Trophoblast cell (in vitro differentiated cells and primary cell): ENCODE results near the gene CIC.

Source experiments
- DNase-seq, 2 donors: peaks; one replicate each; pipeline ENCODE4 v3.0.0-alpha.2; 2016
- H2AFZ ChIP-seq: 2 replicates; pipeline ENCODE4 v1.6.1; 2013; ENCODE audit warnings: low read length, moderate library complexity, mild to moderate bottlenecking; ENCODE audit not compliant: insufficient read depth, poor library complexity
- H2AK5ac ChIP-seq: 2 replicates; pipeline ENCODE4 v1.6.1; 2013; ENCODE audit warnings: mild to moderate bottlenecking, low read length
- H2BK120ac ChIP-seq: 2 replicates; pipeline ENCODE4 v1.6.1; 2013; ENCODE audit warnings: low read length, mild to moderate bottlenecking, moderate library complexity; ENCODE audit not compliant: insufficient read depth, poor library complexity
- H2BK12ac ChIP-seq: 2 replicates; pipeline ENCODE4 v1.6.1; 2013; ENCODE audit warnings: mild to moderate bottlenecking, low read length, moderate library complexity
- H2BK5ac ChIP-seq: 2 replicates; pipeline ENCODE4 v1.6.1; 2013; ENCODE audit warnings: low read length, low read depth, moderate library complexity, mild to moderate bottlenecking; ENCODE audit not compliant: poor library complexity
- H3K14ac ChIP-seq: 2 replicates; pipeline ENCODE4 v1.6.1; 2013; ENCODE audit warnings: mild to moderate bottlenecking, low read length
- H3K18ac ChIP-seq: 2 replicates; pipeline ENCODE4 v1.6.1; 2013; ENCODE audit warnings: mild to moderate bottlenecking, low read length
- H3K23ac ChIP-seq: 2 replicates; pipeline ENCODE4 v1.6.1; 2013; ENCODE audit warnings: low read length
- H3K27ac ChIP-seq: 2 replicates; pipeline ENCODE4 v1.5.1; 2013; ENCODE audit warnings: low read depth, mild to moderate bottlenecking, inconsistent platforms, low read length, moderate library complexity
- H3K27me3 ChIP-seq: 2 replicates; pipeline ENCODE4 v1.6.1; 2013; ENCODE audit warnings: inconsistent platforms, mild to moderate bottlenecking, low read length, moderate library complexity; ENCODE audit not compliant: insufficient read depth
- H3K36me3 ChIP-seq, 2 experiments: 1 replicate in 1 of 2; 2 replicates in 1 of 2; pipeline ENCODE4 v1.6.1; 2013; ENCODE audit warnings: low read length in 2 of 2, mild to moderate bottlenecking in 2 of 2, moderate library complexity in 1 of 2; ENCODE audit not compliant: insufficient read depth in 2 of 2, control insufficient read depth in 1 of 2
- H3K4ac ChIP-seq: 2 replicates; pipeline ENCODE4 v1.6.1; 2013; ENCODE audit warnings: low read depth, mild to moderate bottlenecking, low read length, moderate library complexity
- H3K4me1 ChIP-seq, 2 experiments: 1 replicate in 1 of 2; 2 replicates in 1 of 2; pipeline ENCODE4 v1.6.1; 2013; ENCODE audit warnings: low read length in 2 of 2, mild to moderate bottlenecking in 2 of 2, moderate library complexity in 1 of 2; ENCODE audit not compliant: insufficient read depth in 2 of 2, control insufficient read depth in 1 of 2
- H3K4me2 ChIP-seq: 2 replicates; pipeline ENCODE4 v1.6.1; 2013; ENCODE audit warnings: inconsistent platforms, mild to moderate bottlenecking, low read length, moderate library complexity
- H3K4me3 ChIP-seq: 2 replicates; pipeline ENCODE4 v1.5.1; 2013; ENCODE audit warnings: mild to moderate bottlenecking, low read depth, low read length, inconsistent platforms
- H3K79me1 ChIP-seq: one replicate; pipeline ENCODE4 v1.6.1; 2013; ENCODE audit warnings: low read length
- H3K79me2 ChIP-seq: 2 replicates; pipeline ENCODE4 v1.6.1; 2013; ENCODE audit warnings: low read length, mild to moderate bottlenecking; ENCODE audit not compliant: control insufficient read depth, insufficient read depth, poor library complexity
- H3K9ac ChIP-seq: 2 replicates; pipeline ENCODE4 v1.6.1; 2013; ENCODE audit warnings: mild to moderate bottlenecking, low read length
- H3K9me3 ChIP-seq: 2 replicates; pipeline ENCODE4 v1.6.1; 2013; ENCODE audit warnings: low read depth, mild to moderate bottlenecking, control low read depth, inconsistent platforms, low read length; ENCODE audit not compliant: insufficient read depth
- H4K12ac ChIP-seq: 2 replicates; pipeline ENCODE4 v1.6.1; 2013; ENCODE audit warnings: low read depth, mild to moderate bottlenecking, low read length, moderate library complexity
- H4K8ac ChIP-seq: 2 replicates; pipeline ENCODE4 v1.6.1; 2013; ENCODE audit warnings: low read depth, mild to moderate bottlenecking, low read length, moderate library complexity
- H4K91ac ChIP-seq: one replicate; pipeline ENCODE4 v1.6.1; 2013; ENCODE audit warnings: low read depth, mild to moderate bottlenecking, low read length, moderate library complexity
- WGBS: extraction: QIAGEN DNeasy Blood & Tissue Kit; methylation state at CpG from one replicate; pipeline ENCODE4 v1.1.7; 2013; ENCODE audit warnings: missing lambda C conversion rate; ENCODE audit not compliant: insufficient read length, insufficient coverage; ENCODE audit errors: extremely low coverage; 5-methylcytosine and 5-hydroxymethylcytosine counted together

Gene CIC

DNA sequence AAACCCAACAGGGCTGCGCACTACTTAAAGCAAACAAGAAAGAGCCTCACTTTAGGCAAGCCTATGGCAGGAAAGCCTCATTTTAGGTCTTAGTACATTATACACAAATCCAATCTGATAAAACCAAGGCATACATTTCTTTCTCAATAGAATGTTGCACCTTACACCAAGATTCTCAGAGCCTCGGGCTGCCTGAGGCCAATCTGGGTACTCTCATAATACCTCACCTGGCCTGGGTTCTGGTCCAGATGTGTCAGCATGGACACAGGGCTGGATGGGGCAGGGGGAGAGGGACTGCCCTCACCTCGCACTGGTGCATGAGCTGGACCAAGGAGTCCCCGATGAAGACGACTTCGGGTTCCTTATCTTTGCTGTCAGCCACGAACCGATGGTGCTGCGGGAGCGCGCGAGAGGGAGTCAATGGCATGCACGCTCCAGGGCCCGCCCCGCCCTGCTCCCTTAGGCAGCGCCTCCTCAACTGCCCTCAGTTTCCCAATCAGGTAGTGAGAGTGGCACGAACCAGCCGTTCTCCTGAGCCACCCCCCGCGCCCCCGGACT, 32.7 kb downstream of the CIC start, which contains the start of gene PRR19:
Gene PRR19 (plus strand): TSS at position 487 of the 558 bp plus-strand sequence. CDS start 7,453 bp downstream, outside the sequence.
- H3K79me2 ChIP-seq, result peaks cover 4% of the 10 kb centered on the region
- H2BK12ac ChIP-seq, result peak within 1 kb of the TSS; percentile 15
- H2BK5ac ChIP-seq, result peak within 1 kb of the TSS; percentile 33
- peak within 1 kb of the TSS; percentile 61 for H3K4me2 ChIP-seq
- H3K4me1 ChIP-seq, result peaks cover 7% of the 10 kb centered on the region in 2 experiments
- peaks cover 7% of the 10 kb centered on the region for H3K79me1 ChIP-seq
- peak within 1 kb of the TSS; percentile 21 for H3K4ac ChIP-seq
- DNase-seq, result peak; percentile 34 to 65
- peak within 1 kb of the TSS; percentile 72 for H4K91ac ChIP-seq
- H4K8ac ChIP-seq, result peak within 1 kb of the TSS; percentile 69
- H2AK5ac ChIP-seq, result peak within 1 kb of the TSS; percentile 16
- no peak within 1 kb of the TSS for H3K23ac ChIP-seq
- peak within 1 kb of the TSS; percentile 63 for H3K14ac ChIP-seq
- peak within 1 kb of the TSS; percentile 28 for H2BK120ac ChIP-seq
- H3K4me3 ChIP-seq, result peak within 1 kb of the TSS; percentile 92
- H3K9ac ChIP-seq, result peak within 1 kb of the TSS; percentile 84
- no peaks in the 10 kb centered on the region for H3K27me3 ChIP-seq
- H3K36me3 ChIP-seq, result peaks cover 12 to 14% of the 10 kb centered on the region in 2 experiments
- peak within 1 kb of the TSS; percentile 67 for H2AFZ ChIP-seq
- H3K9me3 ChIP-seq, result no peaks in the 10 kb centered on the region
- H3K27ac ChIP-seq, result peak within 1 kb of the TSS; percentile 16
- no CpG with 5 or more reads among the region's 21 CpGs for WGBS
- peak within 1 kb of the TSS; percentile 55 for H4K12ac ChIP-seq
- peak within 1 kb of the TSS; percentile 47 for H3K18ac ChIP-seq

DNA sequence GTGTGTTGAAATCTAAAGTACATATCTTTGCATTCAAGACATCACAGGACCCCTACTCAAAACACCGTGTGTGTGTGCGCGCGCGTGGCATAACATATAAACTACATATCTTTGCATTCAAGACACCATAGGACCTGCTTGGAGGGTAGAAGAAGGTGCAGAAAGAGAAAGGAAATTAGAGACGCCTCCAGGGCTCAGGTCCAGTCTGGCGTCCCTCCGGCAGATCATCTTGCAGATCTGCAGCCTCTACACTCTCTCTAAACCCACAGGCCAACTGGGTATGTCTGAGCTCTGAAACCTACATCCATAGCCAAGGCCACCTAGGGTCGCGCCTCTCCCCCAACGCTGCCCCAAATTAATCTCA, 34.0 kb downstream of the CIC start:
- DNase-seq, result no peak
- Histone ChIP-seq H3K14ac (no peak overlapping the region), H3K9me3 (no peaks in the 10 kb centered on the region), H3K36me3 (peaks cover 5 to 6% of the 10 kb centered on the region in 2 experiments), H2BK5ac (no peak overlapping the region), H3K4me1 (peaks cover 7% of the 10 kb centered on the region in 2 experiments), H2AFZ (peak overlapping the region; percentile 30), H4K91ac (peak overlapping the region; percentile 61), H3K79me2 (peaks cover 4% of the 10 kb centered on the region), H3K23ac (no peak overlapping the region), H2BK120ac (no peak overlapping the region), H3K4ac (no peak overlapping the region), H3K4me2 (peak overlapping the region; percentile 48), H3K18ac (no peak overlapping the region), H3K4me3 (no peak overlapping the region), H3K9ac (no peak overlapping the region), H4K8ac (peak overlapping the region; percentile 40), H3K27me3 (no peaks in the 10 kb centered on the region), H3K27ac (no peak overlapping the region), H4K12ac (no peak overlapping the region), H2BK12ac (peak overlapping the region; percentile 15), H3K79me1 (peaks cover 7% of the 10 kb centered on the region), H2AK5ac (no peak overlapping the region)
- no CpG with 5 or more reads among the region's 11 CpGs for WGBS

DNA sequence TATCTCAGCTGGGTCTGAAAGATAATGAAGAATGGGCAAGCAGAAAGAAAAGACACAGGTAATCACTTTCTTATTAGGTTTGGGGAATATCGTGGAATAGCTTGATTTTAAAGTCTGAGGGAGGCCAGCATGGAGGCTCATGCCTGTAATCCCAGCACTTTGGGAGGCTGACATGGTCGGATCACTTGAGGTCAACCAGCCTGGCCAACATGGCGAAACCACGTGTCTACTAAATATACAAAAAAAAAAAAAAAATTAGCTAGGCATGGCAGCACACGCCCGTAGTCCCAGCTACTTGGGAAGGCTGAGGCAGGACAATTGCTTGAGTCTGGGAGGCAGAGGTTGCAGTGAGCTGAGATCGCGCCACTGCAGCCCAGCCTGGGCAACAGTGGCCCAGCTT, 34.8 kb downstream of the CIC start:
- Histone ChIP-seq H3K4me1 (peaks cover 7% of the 10 kb centered on the region in 2 experiments), H3K4me2 (no peak overlapping the region), H3K4ac (no peak overlapping the region), H3K36me3 (peaks cover 5 to 6% of the 10 kb centered on the region in 2 experiments), H3K27ac (no peak overlapping the region), H2AK5ac (no peak overlapping the region), H4K8ac (no peak overlapping the region), H3K9ac (no peak overlapping the region), H2BK5ac (no peak overlapping the region), H3K23ac (no peak overlapping the region), H3K4me3 (no peak overlapping the region), H3K9me3 (no peaks in the 10 kb centered on the region), H3K18ac (no peak overlapping the region), H3K79me1 (peaks cover 7% of the 10 kb centered on the region), H2AFZ (no peak overlapping the region), H3K14ac (no peak overlapping the region), H2BK12ac (no peak overlapping the region), H4K91ac (no peak overlapping the region), H2BK120ac (no peak overlapping the region), H3K27me3 (no peaks in the 10 kb centered on the region), H3K79me2 (peaks cover 4% of the 10 kb centered on the region), H4K12ac (no peak overlapping the region)
- no peak for DNase-seq
- WGBS, result no CpG with 5 or more reads among the region's 8 CpGs

DNA sequence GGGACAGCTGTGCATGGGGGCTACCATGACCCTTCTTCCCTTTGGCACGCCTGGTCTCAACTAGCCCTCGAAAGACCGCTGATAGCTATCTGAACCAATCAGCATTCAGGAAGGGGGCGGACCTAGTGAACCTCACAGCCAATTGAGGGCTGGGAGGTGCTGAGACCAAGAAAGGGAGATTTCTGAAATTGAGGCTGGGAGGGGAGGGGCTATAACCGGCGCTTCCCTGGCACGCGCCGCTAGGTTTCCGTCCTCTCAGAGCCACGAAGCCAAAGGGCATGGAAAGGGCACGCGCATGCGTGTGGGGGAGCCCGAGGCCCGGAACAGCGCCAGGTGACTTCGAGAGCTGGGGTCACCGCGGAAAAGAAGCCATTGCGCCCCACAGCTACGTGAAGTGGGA, 37.6 kb downstream of the CIC start:
- Histone ChIP-seq H3K9ac (no peak overlapping the region), H3K9me3 (peaks cover 2% of the 10 kb centered on the region), H2BK12ac (no peak overlapping the region), H3K27ac (no peak overlapping the region), H2AK5ac (no peak overlapping the region), H3K79me2 (peaks cover 4% of the 10 kb centered on the region), H3K23ac (no peak overlapping the region), H3K4me2 (no peak overlapping the region), H4K12ac (no peak overlapping the region), H3K4me3 (no peak overlapping the region), H4K8ac (no peak overlapping the region), H3K79me1 (peaks cover 7% of the 10 kb centered on the region), H3K4me1 (peaks cover 5 to 7% of the 10 kb centered on the region in 2 experiments), H3K14ac (no peak overlapping the region), H3K27me3 (no peaks in the 10 kb centered on the region), H3K18ac (no peak overlapping the region), H2BK5ac (no peak overlapping the region), H2BK120ac (no peak overlapping the region), H2AFZ (no peak overlapping the region), H3K4ac (no peak overlapping the region), H4K91ac (no peak overlapping the region), H3K36me3 (no peaks in the 10 kb centered on the region)
- DNase-seq, result no peak
- WGBS, result no CpG with 5 or more reads among the region's 22 CpGs
